Neuronal stem cell (in vitro differentiated cells): Measurements from ENCODE around the gene GNL1.

Source experiments
- DNase-seq: peaks from one replicate; pipeline ENCODE4 v3.0.0-alpha.2; 2013; ENCODE audit warnings: low spot score
- H2AFZ ChIP-seq: one replicate; pipeline ENCODE4 v1.6.1; 2013; ENCODE audit warnings: mild to moderate bottlenecking, low read length, inconsistent platforms
- H2AK5ac ChIP-seq: 2 replicates; pipeline ENCODE4 v1.6.1; 2013; ENCODE audit warnings: low read depth, mild to moderate bottlenecking, inconsistent platforms, low read length, moderate library complexity, mixed read lengths
- H2BK120ac ChIP-seq: 2 replicates; pipeline ENCODE4 v1.6.1; 2013; ENCODE audit warnings: low read depth, mild to moderate bottlenecking, inconsistent platforms, low read length, moderate library complexity, mixed read lengths
- H2BK12ac ChIP-seq: one replicate; pipeline ENCODE4 v1.6.1; 2013; ENCODE audit warnings: low read length, inconsistent platforms
- H2BK15ac ChIP-seq: 2 replicates; pipeline ENCODE4 v1.6.1; 2013; ENCODE audit warnings: mild to moderate bottlenecking, low read length, inconsistent platforms, mixed read lengths
- H2BK5ac ChIP-seq: one replicate; pipeline ENCODE4 v1.6.1; 2013; ENCODE audit warnings: inconsistent platforms, mild to moderate bottlenecking, low read length, moderate library complexity
- H3K14ac ChIP-seq: one replicate; pipeline ENCODE4 v1.6.1; 2013; ENCODE audit warnings: low read length, inconsistent platforms
- H3K18ac ChIP-seq: 2 replicates; pipeline ENCODE4 v1.6.1; 2013; ENCODE audit warnings: low read length, inconsistent platforms
- H3K23ac ChIP-seq: 2 replicates; pipeline ENCODE4 v1.6.1; 2013; ENCODE audit warnings: low read depth, mild to moderate bottlenecking, mixed read lengths, low read length, inconsistent platforms; ENCODE audit not compliant: poor library complexity
- H3K27ac ChIP-seq: replicated peaks from 3 replicates; pipeline ENCODE4 v1.5.1; 2013; ENCODE audit warnings: low read length, inconsistent platforms
- H3K27me3 ChIP-seq, 3 experiments: 2 replicates each; pipeline ENCODE4 v1.6.1; 2013; ENCODE audit warnings: low read length in 3 of 3, mild to moderate bottlenecking in 2 of 3, inconsistent platforms in 1 of 3, low read depth in 1 of 3, mixed read lengths in 1 of 3, moderate library complexity in 1 of 3; ENCODE audit not compliant: control insufficient read depth in 3 of 3, insufficient read depth in 3 of 3
- H3K36me3 ChIP-seq, 2 donors: replicated peaks in 1 of 2; 2 replicates each; pipeline ENCODE4 v1.6.1; 2013; ENCODE audit warnings: low read length in 2 of 2; ENCODE audit not compliant: control insufficient read depth in 2 of 2, insufficient read depth in 2 of 2
- H3K4ac ChIP-seq: 2 replicates; pipeline ENCODE4 v1.6.1; 2013; ENCODE audit warnings: inconsistent platforms, mild to moderate bottlenecking, low read length, moderate library complexity
- H3K4me1 ChIP-seq, 2 donors: 1 replicate in 1 of 2; 2 replicates in 1 of 2; pipeline ENCODE4 v1.6.1; 2013; ENCODE audit warnings: low read length in 2 of 2, low read depth in 1 of 2; ENCODE audit not compliant: control insufficient read depth in 2 of 2, insufficient read depth in 1 of 2
- H3K4me2 ChIP-seq: one replicate; pipeline ENCODE4 v1.6.1; 2013; ENCODE audit warnings: mild to moderate bottlenecking, low read length, inconsistent platforms; ENCODE audit not compliant: insufficient read depth, poor library complexity, severe bottlenecking
- H3K4me3 ChIP-seq, 2 donors: 2 replicates each; pipeline ENCODE4 v1.5.1; 2013; ENCODE audit warnings: low read length in 2 of 2, mild to moderate bottlenecking in 2 of 2, inconsistent platforms in 1 of 2, moderate library complexity in 1 of 2
- H3K79me1 ChIP-seq: one replicate; pipeline ENCODE4 v1.6.1; 2013; ENCODE audit warnings: low read depth, mild to moderate bottlenecking, inconsistent platforms, low read length, moderate library complexity
- H3K9ac ChIP-seq: one replicate; pipeline ENCODE4 v1.6.1; 2013; ENCODE audit warnings: mild to moderate bottlenecking, low read depth, low read length, inconsistent platforms; ENCODE audit not compliant: poor library complexity
- H3K9me3 ChIP-seq, 2 donors: replicated peaks in 1 of 2; 2 replicates each; pipeline versions ENCODE3 to v1.6.1; 2013; ENCODE audit warnings: low read length in 2 of 2, mild to moderate bottlenecking in 2 of 2, inconsistent platforms in 1 of 2, low read depth in 1 of 2, mixed read lengths in 1 of 2, moderate library complexity in 1 of 2; ENCODE audit not compliant: control insufficient read depth in 2 of 2, insufficient read depth in 1 of 2
- H4K8ac ChIP-seq: one replicate; pipeline ENCODE4 v1.6.1; 2013; ENCODE audit warnings: low read depth, mild to moderate bottlenecking, inconsistent platforms, low read length, moderate library complexity
- H4K91ac ChIP-seq: one replicate; pipeline ENCODE4 v1.6.1; 2013; ENCODE audit warnings: low read length, low read depth, mild to moderate bottlenecking, inconsistent platforms; ENCODE audit not compliant: poor library complexity
- WGBS, 2 donors: extraction: QIAGEN DNeasy Blood & Tissue Kit; methylation state at CpG; one replicate each; pipeline ENCODE4 v1.1.7; 2013; ENCODE audit warnings: missing lambda C conversion rate in 2 of 2, mixed read lengths in 1 of 2; ENCODE audit not compliant: insufficient read length in 2 of 2, insufficient replicate concordance in 1 of 2; ENCODE audit errors: extremely low coverage in 2 of 2; 5-methylcytosine and 5-hydroxymethylcytosine counted together

Gene GNL1

GRCh38 chr6:30600451-30600961, 44.2 kb upstream of the GNL1 start:
- Histone ChIP-seq H2BK12ac (no peak overlapping the region), H2AK5ac (no peak overlapping the region), H2BK120ac (no peak overlapping the region), H3K27me3 (no peaks in the 10 kb centered on the region), H4K8ac (no peak overlapping the region), H3K36me3 (peaks cover 52 to 64% of the 10 kb centered on the region in 2 donors), H3K14ac (no peak overlapping the region), H3K27ac (no peak overlapping the region), H3K79me1 (no peaks in the 10 kb centered on the region), H3K4me1 (no peaks in the 10 kb centered on the region), H2BK15ac (no peak overlapping the region), H4K91ac (no peak overlapping the region), H3K4me3 (no peak overlapping the region), H3K9me3 (no peaks in the 10 kb centered on the region), H3K9ac (no peak overlapping the region), H3K18ac (no peak overlapping the region), H3K23ac (no peak overlapping the region), H3K4me2 (no peak overlapping the region), H3K4ac (no peak overlapping the region), H2AFZ (no peak overlapping the region), H2BK5ac (no peak overlapping the region)
- no peak for DNase-seq
- WGBS, 2 donors = no CpG with 5 or more reads among the region's 10 CpGs

- Histone ChIP-seq H4K91ac (no peak overlapping the region), H3K4me1 (no peaks in the 10 kb centered on the region), H3K79me1 (no peaks in the 10 kb centered on the region), H3K4me3 (no peak overlapping the region), H3K4ac (no peak overlapping the region), H2AFZ (no peak overlapping the region), H2BK15ac (no peak overlapping the region), H3K23ac (no peak overlapping the region), H3K14ac (no peak overlapping the region), H2BK5ac (no peak overlapping the region), H2AK5ac (no peak overlapping the region), H3K27ac (no peak overlapping the region), H3K36me3 (peaks cover 47 to 64% of the 10 kb centered on the region in 2 donors), H3K4me2 (no peak overlapping the region), H3K9me3 (no peaks in the 10 kb centered on the region), H4K8ac (no peak overlapping the region), H2BK12ac (no peak overlapping the region), H3K27me3 (no peaks in the 10 kb centered on the region), H3K18ac (no peak overlapping the region), H2BK120ac (no peak overlapping the region), H3K9ac (no peak overlapping the region)
- no CpG with 5 or more reads among the region's 13 CpGs for WGBS, 2 donors
- no peak for DNase-seq
Observed at GRCh38 chr6:30599625-30600324, 43.5 kb upstream of the GNL1 start.

DNA sequence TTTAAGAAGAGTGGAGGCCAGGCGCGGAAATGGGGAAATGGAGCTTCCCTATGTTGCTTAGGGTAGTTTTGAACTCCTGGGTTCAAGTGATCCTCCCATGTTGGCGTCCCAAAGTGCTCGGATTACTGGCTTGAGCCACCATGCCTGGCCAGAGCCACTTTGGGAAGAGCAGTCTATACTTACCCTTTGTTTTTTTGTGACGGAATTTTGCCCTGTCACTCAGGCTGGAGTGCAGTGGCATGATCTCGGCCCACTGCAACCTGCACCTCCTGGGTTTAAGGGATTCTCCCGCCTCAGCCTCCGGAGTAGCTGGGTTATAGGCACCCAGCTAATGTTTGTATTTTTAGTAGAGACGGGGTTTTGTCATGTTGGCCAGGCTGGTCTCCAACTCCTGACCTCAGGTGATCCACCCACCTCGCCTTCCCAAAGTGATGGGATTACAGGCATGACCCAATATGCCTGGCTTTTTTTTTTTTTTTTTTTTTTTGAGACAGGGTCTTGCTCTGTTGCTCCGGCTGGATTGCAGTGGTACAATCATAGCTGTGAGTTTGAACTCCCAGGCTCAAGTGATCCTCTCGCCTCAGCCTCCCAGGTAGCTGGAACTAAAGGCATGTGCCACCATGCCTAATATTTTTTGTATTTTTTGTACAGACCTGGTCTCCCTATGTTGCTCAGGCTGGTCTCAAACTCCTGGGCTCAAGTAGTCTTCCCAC, 42.8 kb upstream of the GNL1 start:
- no peak overlapping the region for H2AFZ ChIP-seq

More for the DNA sequence above, 42.8 kb upstream of the GNL1 start:
- no peak overlapping the region for H2BK12ac ChIP-seq
- H3K9ac ChIP-seq = no peak overlapping the region
- no peak overlapping the region for H3K4me3 ChIP-seq
- H4K8ac ChIP-seq = no peak overlapping the region
- H3K18ac ChIP-seq = no peak overlapping the region
- no peak overlapping the region for H3K23ac ChIP-seq
- H3K9me3 ChIP-seq = no peaks in the 10 kb centered on the region
- no peak overlapping the region for H2BK15ac ChIP-seq
- no peaks in the 10 kb centered on the region for H3K27me3 ChIP-seq
- peaks cover 41 to 64% of the 10 kb centered on the region in 2 donors for H3K36me3 ChIP-seq
- H2BK120ac ChIP-seq = no peak overlapping the region
- H2AK5ac ChIP-seq = no peak overlapping the region
- no peak overlapping the region for H2BK5ac ChIP-seq
- DNase-seq = no peak
- no peak overlapping the region for H4K91ac ChIP-seq
- H3K4me2 ChIP-seq = no peak overlapping the region
- no CpG with 5 or more reads among the region's 12 CpGs for WGBS, 2 donors
- H3K4me1 ChIP-seq = no peaks in the 10 kb centered on the region
- no peak overlapping the region for H3K4ac ChIP-seq
- no peaks in the 10 kb centered on the region for H3K79me1 ChIP-seq
- no peak overlapping the region for H3K14ac ChIP-seq
- no peak overlapping the region for H3K27ac ChIP-seq
